IMR-90 (cell line): ENCODE results near the gene ITGAX. TPM values are rescaled to one million over a fixed set of nuclear protein-coding genes. Genes with fewer than 3 reads are reported as not detected.

Source experiments
- ATAC-seq: fragments of 200-7000 bp; cut with Tn5 transposase; 2 replicates; pipeline ENCODE4 v1.9.1; 2020; ENCODE audit warnings: low read depth, mild to moderate bottlenecking, moderate library complexity
- BruUV-seq: library from RNA; stranded (reverse); fragments of 400-500 nt; replicated peaks from 2 replicates; lab custom pipeline; 2021; lab: Mats Ljungman, UMichigan
- CTCF ChIA-PET: fragments of 300-600 bp; formaldehyde crosslinking; extraction: SDS; loops from one replicate; lab custom pipeline; 2021; ENCODE audit warnings: antibody characterized with exemption; lab: Yijun Ruan, JAX
- POLR2A ChIA-PET: fragments of 300-600 bp; sonication (Branson Sonifier 250); formaldehyde crosslinking; loops from one replicate; lab custom pipeline; 2022; ENCODE audit warnings: antibody characterized with exemption; ENCODE audit not compliant: unreplicated experiment; lab: Charles Lee
- DNase-seq: peaks from one replicate; pipeline ENCODE4 v3.0.0; 2013
- H2AFZ ChIP-seq: replicated peaks from 2 replicates; pipeline ENCODE3; 2013; ENCODE audit warnings: low read length, mild to moderate bottlenecking; ENCODE audit not compliant: poor library complexity
- H2AK5ac ChIP-seq: 2 replicates; pipeline ENCODE4 v1.6.1; 2013; ENCODE audit warnings: low read depth, low read length, inconsistent platforms
- H2AK9ac ChIP-seq: replicated peaks from 2 replicates; pipeline ENCODE3; 2013; ENCODE audit warnings: mild to moderate bottlenecking, low read depth, low read length, moderate library complexity; ENCODE audit not compliant: poor library complexity
- H2BK120ac ChIP-seq: 2 replicates; pipeline ENCODE4 v1.6.1; 2013; ENCODE audit warnings: low read depth, low read length, inconsistent platforms
- H2BK15ac ChIP-seq: 3 replicates; pipeline ENCODE4 v1.6.1; 2013; ENCODE audit warnings: low read depth, low read length, inconsistent platforms
- H2BK20ac ChIP-seq: 2 replicates; pipeline ENCODE4 v1.6.1; 2013; ENCODE audit warnings: low read depth, mild to moderate bottlenecking, inconsistent platforms, low read length, moderate library complexity
- H2BK5ac ChIP-seq: 2 replicates; pipeline ENCODE4 v1.6.1; 2013; ENCODE audit warnings: mild to moderate bottlenecking, low read depth, low read length, inconsistent platforms; ENCODE audit not compliant: poor library complexity, severe bottlenecking
- H3K14ac ChIP-seq: replicated peaks from 2 replicates; pipeline ENCODE4 v1.6.1; 2013; ENCODE audit warnings: low read depth, low read length, inconsistent platforms
- H3K18ac ChIP-seq: 2 replicates; pipeline ENCODE4 v1.6.1; 2013; ENCODE audit warnings: low read depth, low read length, control low read depth
- H3K23ac ChIP-seq: 2 replicates; pipeline ENCODE4 v1.6.1; 2013; ENCODE audit warnings: low read depth, low read length, inconsistent platforms
- H3K27ac ChIP-seq: 2 replicates; pipeline ENCODE4 v1.5.1; 2013; ENCODE audit warnings: mild to moderate bottlenecking, control low read depth, low read length; ENCODE audit not compliant: insufficient read depth
- H3K27me3 ChIP-seq: 2 replicates; pipeline ENCODE4 v1.6.1; 2013; ENCODE audit warnings: low read length; ENCODE audit not compliant: control insufficient read depth, insufficient read depth
- H3K36me3 ChIP-seq: 2 replicates; pipeline ENCODE4 v1.6.1; 2013; ENCODE audit warnings: low read length, mixed read lengths; ENCODE audit not compliant: control insufficient read depth, insufficient read depth
- H3K4ac ChIP-seq: 2 replicates; pipeline ENCODE4 v1.6.1; 2013; ENCODE audit warnings: low read depth, low read length, inconsistent platforms
- H3K4me1 ChIP-seq: 2 replicates; pipeline ENCODE4 v1.6.1; 2013; ENCODE audit warnings: low read length, mixed read lengths; ENCODE audit not compliant: control insufficient read depth, insufficient read depth
- H3K4me2 ChIP-seq: 2 replicates; pipeline ENCODE4 v1.6.1; 2013; ENCODE audit warnings: low read depth, mild to moderate bottlenecking, control low read depth, low read length, moderate library complexity
- H3K4me3 ChIP-seq: 2 replicates; pipeline ENCODE4 v1.5.1; 2013; ENCODE audit warnings: low read depth, mild to moderate bottlenecking, control low read depth, low read length, moderate library complexity; ENCODE audit not compliant: insufficient read depth
- H3K56ac ChIP-seq: 2 replicates; pipeline ENCODE4 v1.6.1; 2013; ENCODE audit warnings: low read length, inconsistent platforms; ENCODE audit not compliant: insufficient read depth; ENCODE audit errors: extremely low read depth
- H3K79me1 ChIP-seq, 2 experiments: 2 replicates each; pipeline ENCODE4 v1.6.1; 2013; ENCODE audit warnings: low read length in 2 of 2, inconsistent platforms in 1 of 2, low read depth in 1 of 2
- H3K9ac ChIP-seq: 2 replicates; pipeline ENCODE4 v1.6.1; 2013; ENCODE audit warnings: low read depth, low read length, control low read depth
- H3K9me1 ChIP-seq: 2 replicates; pipeline ENCODE4 v1.6.1; 2013; ENCODE audit warnings: low read length, inconsistent platforms; ENCODE audit not compliant: insufficient read depth
- H3K9me3 ChIP-seq: 2 replicates; pipeline ENCODE4 v1.6.1; 2013; ENCODE audit warnings: low read length; ENCODE audit not compliant: control insufficient read depth, insufficient read depth
- H4K20me1 ChIP-seq: 2 replicates; pipeline ENCODE4 v1.6.1; 2013; ENCODE audit warnings: low read length, inconsistent platforms; ENCODE audit not compliant: insufficient read depth
- H4K5ac ChIP-seq: 2 replicates; pipeline ENCODE4 v1.6.1; 2013; ENCODE audit warnings: mild to moderate bottlenecking, low read depth, low read length, control low read depth
- H4K8ac ChIP-seq, 2 experiments: 2 replicates each; pipeline ENCODE4 v1.6.1; 2013; ENCODE audit warnings: low read depth in 2 of 2, low read length in 2 of 2, control low read depth in 1 of 2, inconsistent platforms in 1 of 2
- H4K91ac ChIP-seq: 2 replicates; pipeline ENCODE4 v1.6.1; 2013; ENCODE audit warnings: low read depth, low read length, inconsistent platforms; ENCODE audit not compliant: insufficient read depth
- BHLHE40 ChIP-seq: fragments of 150-350 bp; IDR thresholded peaks from 2 replicates; pipeline ENCODE4 v1.6.1; 2016; ENCODE audit warnings: mild to moderate bottlenecking, low read depth, low read length
- CHD1 ChIP-seq: IDR thresholded peaks from 2 replicates; pipeline ENCODE4 v1.6.1; 2012; ENCODE audit warnings: low read depth, low read length, improper control_type of control experiment
- FOS ChIP-seq: fragments of 150-350 bp; IDR thresholded peaks from 2 replicates; pipeline ENCODE4 v1.6.1; 2016; ENCODE audit warnings: low read depth, low read length
- MAFK ChIP-seq: IDR thresholded peaks from 2 replicates; pipeline ENCODE4 v1.6.1; 2012; ENCODE audit warnings: low read depth, low read length, improper control_type of control experiment
- MAZ ChIP-seq: IDR thresholded peaks from 2 replicates; pipeline ENCODE4 v1.6.1; 2012; ENCODE audit warnings: low read depth, mild to moderate bottlenecking, low read length, improper control_type of control experiment, moderate library complexity, borderline replicate concordance
- MXI1 ChIP-seq: IDR thresholded peaks from 2 replicates; pipeline ENCODE4 v1.6.1; 2012; ENCODE audit warnings: low read depth, mild to moderate bottlenecking, low read length, moderate library complexity, borderline replicate concordance
- NFE2L2 ChIP-seq: fragments of 150-350 bp; IDR thresholded peaks from 2 replicates; pipeline ENCODE4 v1.6.1; 2016; ENCODE audit warnings: low read depth, mild to moderate bottlenecking, low read length
- POLR2A ChIP-seq: IDR thresholded peaks from 2 replicates; pipeline ENCODE4 v1.6.1; 2012; ENCODE audit warnings: mild to moderate bottlenecking, low read depth, low read length
- RAD21 ChIP-seq: IDR thresholded peaks from 2 replicates; pipeline ENCODE4 v1.6.1; 2012; ENCODE audit warnings: low read length, improper control_type of control experiment
- RFX5 ChIP-seq: IDR thresholded peaks from 2 replicates; pipeline ENCODE4 v1.8.0; 2012; ENCODE audit warnings: low read depth, mild to moderate bottlenecking, low read length, moderate library complexity
- SMC3 ChIP-seq: fragments of 150-350 bp; IDR thresholded peaks from 2 replicates; pipeline ENCODE4 v1.6.1; 2016; ENCODE audit warnings: low read depth, mild to moderate bottlenecking, antibody characterized with exemption, low read length, moderate library complexity
- dilution Hi-C: fragments of 300-500 bp; cut with HindIII; formaldehyde crosslinking; loops from one replicate; pipeline ENCODE4 v1.14.3; 2018; ENCODE audit warnings: low sequenced_read_pairs; ENCODE audit not compliant: unreplicated experiment
- in situ Hi-C: fragments of 300-500 bp; cut with MboI; formaldehyde crosslinking; loops from 3 replicates; pipeline ENCODE4 v1.14.3; 2019; ENCODE audit warnings: low sequenced_read_pairs, inconsistent platforms, mixed read lengths
- intact Hi-C: fragments of 100-400 bp; cut with micrococcal nuclease; formaldehyde crosslinking; loops from 2 replicates; pipeline ENCODE4 v1.10.0; 2022
- polyA plus RNA-seq, 3 experiments: library from polyadenylated mRNA; depleted of rRNA; stranded (reverse); fragments of >200 nt; gene quantifications; 2 replicates each; pipeline ENCODE4 v1.2.3, GENCODE V29; 2012; ENCODE audit warnings: low replicate concordance in 1 of 3
- total RNA-seq: library from RNA; depleted of rRNA; stranded (reverse); fragments of >200 nt; gene quantifications from 2 replicates; pipeline ENCODE4 v1.2.3, GENCODE V29; 2012
- TF ChIP-seq, protein P1 (sequence below): fragments of 150-350 bp; IDR thresholded peaks from 2 replicates; pipeline ENCODE4 v1.6.1; 2017; ENCODE audit warnings: mild to moderate bottlenecking, antibody characterized with exemption, low read length, low read depth
- TF ChIP-seq, protein P2 (sequence below): conservative IDR thresholded peaks from 2 replicates; pipeline ENCODE4 v1.5.1; 2012; ENCODE audit warnings: mild to moderate bottlenecking, low read depth, low read length, improper control_type of control experiment
- TF ChIP-seq, protein P3 (sequence below): fragments of 150-350 bp; IDR thresholded peaks from 2 replicates; pipeline ENCODE4 v1.6.1; 2016; ENCODE audit warnings: low read depth, mild to moderate bottlenecking, low read length, moderate library complexity, borderline replicate concordance

The ITGAX gene
- total and polyA plus RNA-seq, 2 of the 4 experiments (the other 2 are of a cell fraction) = 0.09 to 0.18 TPM

DNA sequence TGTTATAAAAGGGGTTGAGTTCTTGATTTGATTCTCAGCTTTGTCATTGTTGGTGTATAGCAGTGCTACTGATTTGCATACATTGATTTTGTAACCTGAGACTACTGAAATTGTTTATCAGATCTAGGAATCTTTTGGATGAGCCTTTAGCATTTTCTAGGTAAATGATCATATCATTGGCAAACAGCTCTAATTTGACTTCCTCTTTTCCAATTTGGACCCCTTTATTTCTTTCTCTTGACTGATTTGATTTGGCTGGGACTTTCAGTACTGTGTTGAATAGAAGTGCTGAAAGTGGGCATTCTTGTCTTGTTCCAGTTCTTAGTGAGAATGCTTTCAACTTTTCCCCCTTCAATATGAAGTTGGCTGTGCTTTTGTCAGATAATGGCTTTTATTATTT, 49.8 kb upstream of the ITGAX start:
- no peak for ATAC-seq
- H3K27me3 ChIP-seq = no peaks in the 10 kb centered on the region
- H4K5ac ChIP-seq = no peak overlapping the region
- no peak overlapping the region for H2BK20ac ChIP-seq
- no peaks in the 10 kb centered on the region for H3K9me3 ChIP-seq
- no peaks in the 10 kb centered on the region for H3K4me1 ChIP-seq
- no peak overlapping the region for H2AK9ac ChIP-seq
- H3K18ac ChIP-seq = no peak overlapping the region
- H2BK120ac ChIP-seq = no peak overlapping the region
- no peak overlapping the region for H2AFZ ChIP-seq
- H3K23ac ChIP-seq = no peak overlapping the region
- TF ChIP-seq CHD1 = no peak
- TF ChIP-seq NFE2L2 = no peak
- TF ChIP-seq, protein P1, sequence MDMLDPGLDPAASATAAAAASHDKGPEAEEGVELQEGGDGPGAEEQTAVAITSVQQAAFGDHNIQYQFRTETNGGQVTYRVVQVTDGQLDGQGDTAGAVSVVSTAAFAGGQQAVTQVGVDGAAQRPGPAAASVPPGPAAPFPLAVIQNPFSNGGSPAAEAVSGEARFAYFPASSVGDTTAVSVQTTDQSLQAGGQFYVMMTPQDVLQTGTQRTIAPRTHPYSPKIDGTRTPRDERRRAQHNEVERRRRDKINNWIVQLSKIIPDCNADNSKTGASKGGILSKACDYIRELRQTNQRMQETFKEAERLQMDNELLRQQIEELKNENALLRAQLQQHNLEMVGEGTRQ = no peak
- no peak for TF ChIP-seq MXI1
- no peak for TF ChIP-seq RFX5
- TF ChIP-seq, protein P2, sequence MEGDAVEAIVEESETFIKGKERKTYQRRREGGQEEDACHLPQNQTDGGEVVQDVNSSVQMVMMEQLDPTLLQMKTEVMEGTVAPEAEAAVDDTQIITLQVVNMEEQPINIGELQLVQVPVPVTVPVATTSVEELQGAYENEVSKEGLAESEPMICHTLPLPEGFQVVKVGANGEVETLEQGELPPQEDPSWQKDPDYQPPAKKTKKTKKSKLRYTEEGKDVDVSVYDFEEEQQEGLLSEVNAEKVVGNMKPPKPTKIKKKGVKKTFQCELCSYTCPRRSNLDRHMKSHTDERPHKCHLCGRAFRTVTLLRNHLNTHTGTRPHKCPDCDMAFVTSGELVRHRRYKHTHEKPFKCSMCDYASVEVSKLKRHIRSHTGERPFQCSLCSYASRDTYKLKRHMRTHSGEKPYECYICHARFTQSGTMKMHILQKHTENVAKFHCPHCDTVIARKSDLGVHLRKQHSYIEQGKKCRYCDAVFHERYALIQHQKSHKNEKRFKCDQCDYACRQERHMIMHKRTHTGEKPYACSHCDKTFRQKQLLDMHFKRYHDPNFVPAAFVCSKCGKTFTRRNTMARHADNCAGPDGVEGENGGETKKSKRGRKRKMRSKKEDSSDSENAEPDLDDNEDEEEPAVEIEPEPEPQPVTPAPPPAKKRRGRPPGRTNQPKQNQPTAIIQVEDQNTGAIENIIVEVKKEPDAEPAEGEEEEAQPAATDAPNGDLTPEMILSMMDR = no peak
- no peak for TF ChIP-seq RAD21
- no peak for TF ChIP-seq FOS
- TF ChIP-seq MAFK = no peak
- TF ChIP-seq POLR2A = no peak
- TF ChIP-seq, protein P3, sequence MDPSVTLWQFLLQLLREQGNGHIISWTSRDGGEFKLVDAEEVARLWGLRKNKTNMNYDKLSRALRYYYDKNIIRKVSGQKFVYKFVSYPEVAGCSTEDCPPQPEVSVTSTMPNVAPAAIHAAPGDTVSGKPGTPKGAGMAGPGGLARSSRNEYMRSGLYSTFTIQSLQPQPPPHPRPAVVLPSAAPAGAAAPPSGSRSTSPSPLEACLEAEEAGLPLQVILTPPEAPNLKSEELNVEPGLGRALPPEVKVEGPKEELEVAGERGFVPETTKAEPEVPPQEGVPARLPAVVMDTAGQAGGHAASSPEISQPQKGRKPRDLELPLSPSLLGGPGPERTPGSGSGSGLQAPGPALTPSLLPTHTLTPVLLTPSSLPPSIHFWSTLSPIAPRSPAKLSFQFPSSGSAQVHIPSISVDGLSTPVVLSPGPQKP = no peak
- TF ChIP-seq MAZ = no peak
- TF ChIP-seq SMC3 = no peak
- TF ChIP-seq BHLHE40 = no peak
- H4K8ac ChIP-seq = no peak overlapping the region
- no peak overlapping the region for H2AK5ac ChIP-seq
- BruUV-seq = no TSS peak
- H4K20me1 ChIP-seq = no peaks in the 10 kb centered on the region
- no peak overlapping the region for H2BK15ac ChIP-seq
- H3K4me3 ChIP-seq = no peak overlapping the region
- in situ Hi-C loops = no loop called here
- no peak for DNase-seq
- intact Hi-C loops = loop anchor here (10.0 kb wide), 1 partner anchor 90 kb away; the partner anchor contains the start of gene ITGAD
- H3K79me1 ChIP-seq = no peaks in the 10 kb centered on the region
- H4K91ac ChIP-seq = no peak overlapping the region
- H3K4ac ChIP-seq = no peak overlapping the region
- dilution Hi-C loops = no loop called here
- no peak overlapping the region for H3K9ac ChIP-seq
- CTCF ChIA-PET = no interaction called here
- no peak overlapping the region for H2BK5ac ChIP-seq
- H3K14ac ChIP-seq = no peak overlapping the region
- no peaks in the 10 kb centered on the region for H3K9me1 ChIP-seq
- POLR2A ChIA-PET = no interaction called here
- no peaks in the 10 kb centered on the region for H3K36me3 ChIP-seq
- no peak overlapping the region for H3K56ac ChIP-seq
- H3K27ac ChIP-seq = no peak overlapping the region
- H3K4me2 ChIP-seq = no peak overlapping the region
